ENCODE measurements around the gene CTSK. TPM values are rescaled to one million over a fixed set of nuclear protein-coding genes. Genes with fewer than 3 reads are reported as not detected.
"Not testable (repeated sequence)": the region's sequence is repeated elsewhere in the genome, so short reads cannot be mapped to it uniquely, and the experiment has no call there.

CTSK gene
- total and polyA plus RNA-seq, 4 donors: 2.2 to 3.8 (median 2.4) TPM

- H3K27me3 ChIP-seq (ENCODE audit: control insufficient read depth in 4 of 4, insufficient read depth in 4 of 4, low read length in 3 of 4): no peaks in the 10 kb centered on the region
- WGBS: 62% methylated on average over 6 of the region's 6 CpGs
- no peak overlapping the region for H3K27ac ChIP-seq (ENCODE audit: low read depth in 1 of 2, low read length in 2 of 2)
- no peak overlapping the region for H3K9ac ChIP-seq (ENCODE audit: low read depth in 1 of 2, low read length in 2 of 2)
- H3K36me3 ChIP-seq (ENCODE audit: control insufficient read depth in 4 of 4, insufficient read depth in 3 of 4, low read depth in 1 of 4, low read length in 3 of 4): peaks cover 1 to 58% (median 51%) of the 10 kb centered on the region in 4 donors
- TF ChIP-seq RXRA (IDR thresholded peaks at IDR 0.05): no peak
- TF ChIP-seq YY1 (IDR thresholded peaks at IDR 0.05): no peak
- TF ChIP-seq SP1 (IDR thresholded peaks at IDR 0.05): no peak
- no peak for TF ChIP-seq JUND (IDR thresholded peaks at IDR 0.05)
- no peak for TF ChIP-seq ATF3 (IDR thresholded peaks at IDR 0.05)
- no peak for TF ChIP-seq GABPA (IDR thresholded peaks at IDR 0.05 in 1 of 2, conservative IDR thresholded peaks at IDR 0.05 in 1 of 2)
- no peak for TF ChIP-seq CTCF (IDR thresholded peaks at IDR 0.05; ENCODE audit: low read depth, low read length, missing input control)
- TF ChIP-seq NR2F2 (IDR thresholded peaks at IDR 0.05): no peak
- TF ChIP-seq MAX (IDR thresholded peaks at IDR 0.05): no peak
- TF ChIP-seq RAD21 (IDR thresholded peaks at IDR 0.05): no peak
- TF ChIP-seq TAF1 (conservative IDR thresholded peaks at IDR 0.05): no peak
- no peak for TF ChIP-seq ZBTB33 (IDR thresholded peaks at IDR 0.05)
- no peak for TF ChIP-seq FOXA1 (IDR thresholded peaks at IDR 0.05)
- TF ChIP-seq REST (IDR thresholded peaks at IDR 0.05): no peak
- no peak for TF ChIP-seq HNF4A (conservative IDR thresholded peaks at IDR 0.05)
- no peak for TF ChIP-seq EGR1 (IDR thresholded peaks at IDR 0.05; ENCODE audit: low read depth in 2 of 2)
- DNase-seq (ENCODE audit: low spot score): no peak
- peaks cover 0 to 3% (median 0%) of the 10 kb centered on the region in 4 donors for H3K4me1 ChIP-seq (ENCODE audit: control insufficient read depth in 4 of 4, insufficient read depth in 4 of 4, low read length in 3 of 4)
- H3K9me3 ChIP-seq (ENCODE audit: control insufficient read depth in 4 of 4, low read length in 3 of 4): no peaks in the 10 kb centered on the region
- H3K4me3 ChIP-seq (ENCODE audit: low read depth in 1 of 3, low read length in 3 of 3): no peak overlapping the region
These were observed 28.2 kb upstream of the CTSK start for GRCh38 chr1:150836129-150836773.

- H3K27ac ChIP-seq (ENCODE audit: low read depth in 1 of 2, low read length in 2 of 2); H3K9ac ChIP-seq (ENCODE audit: low read depth in 1 of 2, low read length in 2 of 2); H3K27me3 ChIP-seq (ENCODE audit: control insufficient read depth in 4 of 4, insufficient read depth in 4 of 4, low read length in 3 of 4); H3K4me3 ChIP-seq (ENCODE audit: low read depth in 1 of 3, low read length in 3 of 3); DNase-seq (ENCODE audit: low spot score); H3K4me1 ChIP-seq (ENCODE audit: control insufficient read depth in 4 of 4, insufficient read depth in 4 of 4, low read length in 3 of 4); H3K9me3 ChIP-seq (ENCODE audit: control insufficient read depth in 4 of 4, low read length in 3 of 4): not testable (repeated sequence)
- 97% methylated on average over 6 of the region's 6 CpGs for WGBS
- H3K36me3 ChIP-seq (ENCODE audit: control insufficient read depth in 4 of 4, insufficient read depth in 3 of 4, low read depth in 1 of 4, low read length in 3 of 4): peaks cover 0 to 66% (median 62%) of the 10 kb centered on the region in 4 donors
These were observed 25.9 kb upstream of the CTSK start for GRCh38 chr1:150833961-150834360.
